Lower leg skin (tissue), 4 donors: ENCODE data around the gene HDAC4. TPM values are rescaled to one million over a fixed set of nuclear protein-coding genes. Genes with fewer than 3 reads are reported as not detected.

Experiments
- DNase-seq, 2 donors: peaks; one replicate each; pipeline ENCODE4 v3.0.0-alpha.2; 2019; ENCODE audit warnings: low spot score in 2 of 2
- H3K4me3 ChIP-seq: fragments of 200-600 bp; sonication (generic); 2 replicates; pipeline ENCODE4 v1.5.1; 2017; ENCODE audit warnings: mild to moderate bottlenecking, low read depth; ENCODE audit not compliant: poor library complexity, severe bottlenecking
- POLR2A ChIP-seq, 2 donors: fragments of 450-650 bp; IDR thresholded peaks; one replicate each; pipeline ENCODE4 v1.6.1; 2016 to 2017; ENCODE audit warnings: antibody characterized with exemption in 2 of 2, mild to moderate bottlenecking in 1 of 2, moderate library complexity in 1 of 2
- WGBS, 2 donors: methylation state at CpG; one replicate each; pipeline ENCODE4 v1.1.5; 2018; 5-methylcytosine and 5-hydroxymethylcytosine counted together
- intact Hi-C: fragments of 100-400 bp; cut with DNase I; formaldehyde crosslinking; loops from one replicate; pipeline ENCODE4 v1.15.0; 2023; ENCODE audit warnings: low total_unique reads
- total RNA-seq, 4 donors: library from RNA; depleted of rRNA; stranded (reverse); fragments of >200 nt; gene quantifications; one replicate each; pipeline ENCODE4 v1.1.0, GENCODE V29; 2016
- TF ChIP-seq, protein P1 (sequence below), 3 donors: fragments of 450-650 bp; IDR thresholded peaks; one replicate each; pipeline ENCODE4 v1.5.1; 2016; ENCODE audit warnings: antibody characterized with exemption in 3 of 3, mild to moderate bottlenecking in 3 of 3, moderate library complexity in 2 of 3

The HDAC4 gene
- total RNA-seq, 4 donors from 2014 or later: 27.4 to 85.5 (median 57.9) TPM

- TF ChIP-seq, protein P1, sequence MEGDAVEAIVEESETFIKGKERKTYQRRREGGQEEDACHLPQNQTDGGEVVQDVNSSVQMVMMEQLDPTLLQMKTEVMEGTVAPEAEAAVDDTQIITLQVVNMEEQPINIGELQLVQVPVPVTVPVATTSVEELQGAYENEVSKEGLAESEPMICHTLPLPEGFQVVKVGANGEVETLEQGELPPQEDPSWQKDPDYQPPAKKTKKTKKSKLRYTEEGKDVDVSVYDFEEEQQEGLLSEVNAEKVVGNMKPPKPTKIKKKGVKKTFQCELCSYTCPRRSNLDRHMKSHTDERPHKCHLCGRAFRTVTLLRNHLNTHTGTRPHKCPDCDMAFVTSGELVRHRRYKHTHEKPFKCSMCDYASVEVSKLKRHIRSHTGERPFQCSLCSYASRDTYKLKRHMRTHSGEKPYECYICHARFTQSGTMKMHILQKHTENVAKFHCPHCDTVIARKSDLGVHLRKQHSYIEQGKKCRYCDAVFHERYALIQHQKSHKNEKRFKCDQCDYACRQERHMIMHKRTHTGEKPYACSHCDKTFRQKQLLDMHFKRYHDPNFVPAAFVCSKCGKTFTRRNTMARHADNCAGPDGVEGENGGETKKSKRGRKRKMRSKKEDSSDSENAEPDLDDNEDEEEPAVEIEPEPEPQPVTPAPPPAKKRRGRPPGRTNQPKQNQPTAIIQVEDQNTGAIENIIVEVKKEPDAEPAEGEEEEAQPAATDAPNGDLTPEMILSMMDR (IDR thresholded peaks at IDR 0.05): no peak
- TF ChIP-seq POLR2A (IDR thresholded peaks at IDR 0.05): no peak
- intact Hi-C loops: no loop called here
- H3K4me3 ChIP-seq: no peak overlapping the region
- DNase-seq: peak in 1 of 2 donors; percentile 84
- WGBS, 2 donors: 78 to 87% methylated on average over 25 of the region's 25 CpGs
Observed at GRCh38 chr2:239349453-239350135, 51.2 kb downstream of the HDAC4 start.

DNA sequence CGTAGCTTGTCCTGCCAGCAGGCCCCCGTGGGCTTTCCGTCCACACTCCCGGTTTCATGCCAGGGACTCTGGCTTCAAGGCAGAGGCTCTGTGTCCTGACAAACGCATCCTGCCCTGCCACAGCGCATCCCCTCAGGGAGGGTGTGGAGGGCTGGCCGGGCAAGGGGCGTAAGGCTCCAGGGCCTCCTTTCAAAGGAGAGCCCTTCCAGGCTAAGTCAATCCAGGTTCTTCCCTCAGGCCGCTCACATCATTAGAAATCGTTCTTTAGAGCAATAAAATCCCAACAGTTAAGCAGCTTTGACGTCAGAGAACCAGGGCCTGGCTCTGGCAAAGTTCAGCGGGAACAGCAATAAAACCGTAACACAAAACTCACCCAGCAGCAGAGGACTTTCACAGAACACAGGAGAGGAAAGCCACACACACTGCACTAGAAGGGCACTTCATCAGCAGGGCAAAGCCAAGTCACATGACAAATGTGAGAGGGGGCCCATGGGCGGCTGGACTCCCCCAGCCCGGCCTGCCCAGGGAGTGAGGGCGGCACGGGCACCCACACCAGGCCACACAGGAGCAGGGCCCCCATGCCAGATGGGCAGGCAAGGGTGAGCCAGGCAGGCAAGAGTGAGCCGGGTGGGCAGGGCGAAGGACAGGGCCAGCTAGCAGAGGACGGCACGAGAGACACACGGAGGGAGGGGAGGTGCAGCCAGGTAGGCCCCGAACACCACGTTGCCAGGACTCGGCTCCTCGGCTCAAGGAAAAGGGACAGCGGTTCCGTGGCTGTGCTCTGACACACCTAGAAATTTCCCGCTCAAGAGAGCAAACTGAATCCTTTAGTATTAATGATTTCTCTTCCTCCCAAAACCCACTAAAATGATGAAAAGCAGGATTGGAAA, 52.0 kb downstream of the HDAC4 start:
- peak in 1 of 2 donors; percentile 80 for DNase-seq
- WGBS, 2 donors: 80 to 84% methylated on average over 29 of the region's 29 CpGs
- H3K4me3 ChIP-seq: no peak overlapping the region
- intact Hi-C loops: no loop called here
- TF ChIP-seq, protein P1 (IDR thresholded peaks at IDR 0.05): no peak
- TF ChIP-seq POLR2A (IDR thresholded peaks at IDR 0.05): no peak

- H3K4me3 ChIP-seq: no peak overlapping the region
- TF ChIP-seq, protein P1 (IDR thresholded peaks at IDR 0.05): peak in 1 of 3 donors; percentile 51
- TF ChIP-seq POLR2A (IDR thresholded peaks at IDR 0.05): no peak
- intact Hi-C loops: no loop called here
- 88 to 94% methylated on average over 4 of the region's 4 CpGs for WGBS, 2 donors
- no peak for DNase-seq
Observed at GRCh38 chr2:239346676-239347075, 54.1 kb downstream of the HDAC4 start.

DNA sequence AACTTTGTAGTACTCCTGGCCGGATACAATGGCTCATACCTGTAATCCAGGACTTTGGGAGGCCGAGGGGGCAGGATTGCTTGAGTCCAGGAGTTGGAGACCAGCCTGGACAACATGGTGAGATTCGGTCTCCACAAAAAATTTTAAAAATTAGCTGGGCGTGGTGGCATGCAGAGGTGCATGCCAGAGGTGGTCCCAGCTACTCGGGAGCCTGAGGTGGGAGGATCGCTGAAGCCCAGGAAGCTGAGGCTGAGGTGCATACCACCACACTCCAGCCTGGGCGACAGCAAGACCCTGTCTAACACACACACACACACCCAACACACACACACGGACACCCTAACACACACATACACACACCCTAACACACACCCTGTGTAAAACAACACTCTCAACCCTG, 55.6 kb downstream of the HDAC4 start:
- intact Hi-C loops: no loop called here
- TF ChIP-seq, protein P1 (IDR thresholded peaks at IDR 0.05): no peak
- no peak for TF ChIP-seq POLR2A (IDR thresholded peaks at IDR 0.05)
- no peak overlapping the region for H3K4me3 ChIP-seq
- 93 to 94% methylated on average over 8 of the region's 8 CpGs for WGBS, 2 donors
- DNase-seq: no peak

- intact Hi-C loops: no loop called here
- TF ChIP-seq POLR2A (IDR thresholded peaks at IDR 0.05): no peak
- TF ChIP-seq, protein P1 (IDR thresholded peaks at IDR 0.05): no peak
Observed at GRCh38 chr2:239344857-239345216, 56.0 kb downstream of the HDAC4 start.

More at GRCh38 chr2:239344857-239345216, 56.0 kb downstream of the HDAC4 start:
- peak in 1 of 2 donors; percentile 81 for DNase-seq
- H3K4me3 ChIP-seq: no peak overlapping the region
- WGBS, 2 donors: 93 to 98% methylated on average over 4 of the region's 4 CpGs
